ENCODE data around the gene SPOP. TPM values are rescaled to one million over a fixed set of nuclear protein-coding genes. Genes with fewer than 3 reads are reported as not detected.
"Not testable (repeated sequence)": the region's sequence is repeated elsewhere in the genome, so short reads cannot be mapped to it uniquely, and the experiment has no call there.

Gene SPOP
- total and polyA plus RNA-seq, 12 donors = 39.8 to 79.9 (median 65.8) TPM

- H3K27ac ChIP-seq = no peak overlapping the region
- H3K4me3 ChIP-seq = no peak overlapping the region
- TF ChIP-seq, protein P1, sequence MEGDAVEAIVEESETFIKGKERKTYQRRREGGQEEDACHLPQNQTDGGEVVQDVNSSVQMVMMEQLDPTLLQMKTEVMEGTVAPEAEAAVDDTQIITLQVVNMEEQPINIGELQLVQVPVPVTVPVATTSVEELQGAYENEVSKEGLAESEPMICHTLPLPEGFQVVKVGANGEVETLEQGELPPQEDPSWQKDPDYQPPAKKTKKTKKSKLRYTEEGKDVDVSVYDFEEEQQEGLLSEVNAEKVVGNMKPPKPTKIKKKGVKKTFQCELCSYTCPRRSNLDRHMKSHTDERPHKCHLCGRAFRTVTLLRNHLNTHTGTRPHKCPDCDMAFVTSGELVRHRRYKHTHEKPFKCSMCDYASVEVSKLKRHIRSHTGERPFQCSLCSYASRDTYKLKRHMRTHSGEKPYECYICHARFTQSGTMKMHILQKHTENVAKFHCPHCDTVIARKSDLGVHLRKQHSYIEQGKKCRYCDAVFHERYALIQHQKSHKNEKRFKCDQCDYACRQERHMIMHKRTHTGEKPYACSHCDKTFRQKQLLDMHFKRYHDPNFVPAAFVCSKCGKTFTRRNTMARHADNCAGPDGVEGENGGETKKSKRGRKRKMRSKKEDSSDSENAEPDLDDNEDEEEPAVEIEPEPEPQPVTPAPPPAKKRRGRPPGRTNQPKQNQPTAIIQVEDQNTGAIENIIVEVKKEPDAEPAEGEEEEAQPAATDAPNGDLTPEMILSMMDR (IDR thresholded peaks at IDR 0.05) = no peak
- intact Hi-C loops (cut with DNase I) = loop anchor here in 9 of 10 donors (2.0 to 10.0 kb wide), 9 partner anchors 106 to 426 kb away; partner anchors contain the start of genes DLX3 (in 2 of the 9), KAT7 (in 1 of the 9) and SPOP (in 1 of the 9)
- H3K27me3 ChIP-seq = peaks cover 0 to 33% (median 0%) of the 10 kb centered on the region in 7 donors
- peaks cover 3 to 62% (median 26%) of the 10 kb centered on the region in 9 donors for H3K4me1 ChIP-seq
- no peaks in the 10 kb centered on the region for H3K36me3 ChIP-seq
- 54 to 62% methylated on average over 4 of the region's 4 CpGs for WGBS, 2 donors
- H3K9me3 ChIP-seq = no peaks in the 10 kb centered on the region
- no peak for DNase-seq
- ATAC-seq = no peak
Observed at GRCh38 chr17:49571764-49572163, 106.1 kb downstream of the SPOP start.

DNA sequence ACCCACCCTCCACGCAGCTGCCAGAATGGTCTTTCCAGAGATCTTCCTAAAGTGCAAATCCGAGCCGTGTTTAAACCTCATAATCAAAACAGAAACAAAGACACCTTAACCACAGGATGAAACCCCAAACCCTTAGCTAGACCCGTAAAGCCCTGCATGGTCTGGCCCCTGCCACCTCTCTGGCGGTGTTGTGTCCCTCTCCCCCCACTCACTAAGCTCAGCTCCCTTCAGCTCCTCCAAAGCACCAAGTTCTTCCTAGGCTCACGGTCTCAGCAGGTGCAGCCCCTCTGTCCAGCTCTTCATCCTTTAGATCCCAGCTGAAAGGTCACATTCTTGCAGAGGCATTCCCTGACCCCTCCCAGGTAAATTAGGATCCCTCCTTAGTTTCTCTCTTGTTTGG is 106.6 kb downstream of the SPOP start:
- H3K9me3 ChIP-seq = no peaks in the 10 kb centered on the region
- no peak for ATAC-seq
- peaks cover 0 to 32% (median 0%) of the 10 kb centered on the region in 7 donors for H3K27me3 ChIP-seq
- intact Hi-C loops (cut with DNase I) = loop anchor here in 9 of 10 donors (2.0 to 10.0 kb wide), 9 partner anchors 106 to 426 kb away; partner anchors contain the start of genes DLX3 (in 2 of the 9), KAT7 (in 1 of the 9) and SPOP (in 1 of the 9)
- no peak for DNase-seq
- no peak overlapping the region for H3K4me3 ChIP-seq
- no peak overlapping the region for H3K27ac ChIP-seq
- no peaks in the 10 kb centered on the region for H3K36me3 ChIP-seq
- WGBS, 2 donors = 69 to 70% methylated on average over 6 of the region's 6 CpGs
- TF ChIP-seq, protein P1 (IDR thresholded peaks at IDR 0.05) = no peak
- H3K4me1 ChIP-seq = peaks cover 3 to 62% (median 31%) of the 10 kb centered on the region in 9 donors

GRCh38 chr17:49570540-49571242 is 107.2 kb downstream of the SPOP start:
- Histone ChIP-seq H3K9me3 (no peaks in the 10 kb centered on the region), H3K27me3 (peaks cover 0 to 26% (median 0%) of the 10 kb centered on the region in 7 donors), H3K4me3 (peak overlapping the region in 1 of 10 donors; percentile 32), H3K27ac (peak overlapping the region in 5 of 10 donors; percentile 12 to 72 (median 65)), H3K36me3 (no peaks in the 10 kb centered on the region), H3K4me1 (peaks cover 0 to 62% (median 36%) of the 10 kb centered on the region in 9 donors)
- no peak for DNase-seq
- TF ChIP-seq, protein P1 (IDR thresholded peaks at IDR 0.05) = no peak
- no peak for ATAC-seq
- intact Hi-C loops (cut with DNase I) = loop anchor here (1.0 to 10.0 kb wide), 10 partner anchors 107 to 427 kb away; partner anchors contain the start of genes DLX3 (in 2 of the 10), KAT7 (in 1 of the 10) and SPOP (in 1 of the 10)
- WGBS, 2 donors = 61 to 62% methylated on average over 11 of the region's 11 CpGs

GRCh38 chr17:49568695-49569047 is 109.2 kb downstream of the SPOP start:
- not testable (repeated sequence) for DNase-seq, H3K36me3 ChIP-seq, ATAC-seq, H3K9me3 ChIP-seq
- intact Hi-C loops (cut with DNase I) = loop anchor here in 9 of 10 donors (1.0 to 10.0 kb wide), 9 partner anchors 126 to 516 kb away; partner anchors contain the start of genes DLX3 (in 7 of the 9) and KAT7 (in 1 of the 9)
- Histone ChIP-seq H3K4me1 (peaks cover 0 to 45% (median 34%) of the 10 kb centered on the region in 9 donors), H3K27me3 (peaks cover 0 to 14% (median 0%) of the 10 kb centered on the region in 7 donors), H3K27ac (peak overlapping the region in 9 of 10 donors; percentile 74 to 89 (median 82)), H3K4me3 (peak overlapping the region in 1 of 10 donors; percentile 44)
- 77 to 87% methylated on average over 7 of the region's 7 CpGs for WGBS, 2 donors
